ENCODE measurements around the gene WRAP73.

The WRAP73 gene

GRCh38 chr1:3651026-3651929 is 1.4 kb upstream of the WRAP73 start:
- H3K4me3 ChIP-seq (ENCODE audit: low read depth, low read length), result no peak overlapping the region
- in situ Hi-C loops (cut with HindIII; ENCODE audit: low sequenced_read_pairs), result no loop called here
- no peak for TF ChIP-seq CTCF (IDR thresholded peaks at IDR 0.05; ENCODE audit: low read depth, low read length, missing control alignments)
- DNase-seq (ENCODE audit: low read depth), result no peak

GRCh38 chr1:3650248-3651025 is 534 bp upstream of the WRAP73 start:
- TF ChIP-seq CTCF (IDR thresholded peaks at IDR 0.05; ENCODE audit: low read depth, low read length, missing control alignments), result no peak
- in situ Hi-C loops (cut with HindIII; ENCODE audit: low sequenced_read_pairs), result no loop called here
- peak overlapping the region; percentile 94 for H3K4me3 ChIP-seq (ENCODE audit: low read depth, low read length)
- DNase-seq (ENCODE audit: low read depth), result no peak

GRCh38 chr1:3646596-3646995 is 3.3 kb downstream of the WRAP73 start:
- no peak for TF ChIP-seq CTCF (IDR thresholded peaks at IDR 0.05; ENCODE audit: low read depth, low read length, missing control alignments)
- H3K4me3 ChIP-seq (ENCODE audit: low read depth, low read length), result no peak overlapping the region
- no peak for DNase-seq (ENCODE audit: low read depth)
- in situ Hi-C loops (cut with HindIII; ENCODE audit: low sequenced_read_pairs), result loop anchor here (5.0 to 10.0 kb wide), 3 partner anchors 94 to 262 kb away; partner anchors contain the start of gene SMIM1

GRCh38 chr1:3645666-3646355 is 4.1 kb downstream of the WRAP73 start:
- TF ChIP-seq CTCF (IDR thresholded peaks at IDR 0.05; ENCODE audit: low read depth, low read length, missing control alignments), result no peak
- DNase-seq (ENCODE audit: low read depth), result no peak
- no peak overlapping the region for H3K4me3 ChIP-seq (ENCODE audit: low read depth, low read length)
- in situ Hi-C loops (cut with HindIII; ENCODE audit: low sequenced_read_pairs), result loop anchor here (5.0 to 10.0 kb wide), 3 partner anchors 94 to 261 kb away; partner anchors contain the start of gene SMIM1

- no peak overlapping the region for H3K4me3 ChIP-seq (ENCODE audit: low read depth, low read length)
- no peak for DNase-seq (ENCODE audit: low read depth)
- in situ Hi-C loops (cut with HindIII; ENCODE audit: low sequenced_read_pairs), result loop anchor here (5.0 to 10.0 kb wide), 3 partner anchors 93 to 260 kb away; partner anchors contain the start of gene SMIM1
Observed at GRCh38 chr1:3645247-3645646, 4.7 kb downstream of the WRAP73 start.

More at GRCh38 chr1:3645247-3645646, 4.7 kb downstream of the WRAP73 start:
- TF ChIP-seq CTCF (IDR thresholded peaks at IDR 0.05; ENCODE audit: low read depth, low read length, missing control alignments), result no peak
